DMS114 treated with DMSO at 0.1 percent for 48 hours (cell line): ENCODE results near the gene GADD45G.

Source experiments
- DNase-seq: peaks from one replicate; lab custom pipeline; 2025; ENCODE audit not compliant: unreplicated experiment; lab: John Stamatoyannopoulos, UW

Gene GADD45G

DNA sequence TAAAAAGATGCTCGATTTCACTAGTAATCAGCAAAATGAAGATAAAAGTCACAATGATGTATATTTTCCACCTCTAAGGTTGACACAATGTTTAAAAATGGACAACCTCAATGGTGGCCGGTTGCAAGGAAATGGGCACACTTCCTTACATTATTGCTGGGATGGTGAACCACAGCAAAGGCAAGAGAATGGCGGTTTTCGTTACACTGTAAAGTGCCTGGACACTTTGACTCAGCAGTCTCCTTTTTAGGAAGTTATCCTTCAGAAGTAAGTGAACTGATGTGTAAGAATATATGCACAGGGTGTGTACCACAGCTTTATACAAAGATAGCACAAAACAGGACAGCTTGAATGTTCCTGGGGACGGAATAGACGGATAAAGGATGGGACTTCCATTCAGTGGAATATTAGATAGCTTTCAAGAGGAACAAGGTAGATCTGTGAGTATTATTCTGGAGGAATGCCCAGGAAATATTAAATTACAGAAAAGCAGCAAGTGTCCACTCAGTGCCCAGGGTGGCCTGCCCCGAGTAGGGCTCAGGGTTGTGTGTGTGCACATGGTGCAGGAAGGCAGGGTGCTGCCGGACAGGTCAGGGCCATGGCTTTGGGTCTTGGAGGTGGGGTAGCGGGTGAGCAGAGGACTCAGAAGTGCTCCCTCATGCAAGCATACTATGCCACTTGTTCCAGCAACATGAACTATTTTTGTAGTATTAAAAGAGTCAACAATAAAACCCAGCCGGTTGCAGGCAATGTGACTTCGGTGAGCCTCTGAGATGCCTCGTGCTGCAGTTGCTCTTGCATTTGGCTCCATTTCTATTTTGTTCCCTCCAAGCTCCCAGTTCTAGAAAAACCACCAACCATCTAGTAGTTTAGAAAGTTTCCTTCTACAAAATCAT, 24.5 kb downstream of the GADD45G start:
- no peak for DNase-seq

DNA sequence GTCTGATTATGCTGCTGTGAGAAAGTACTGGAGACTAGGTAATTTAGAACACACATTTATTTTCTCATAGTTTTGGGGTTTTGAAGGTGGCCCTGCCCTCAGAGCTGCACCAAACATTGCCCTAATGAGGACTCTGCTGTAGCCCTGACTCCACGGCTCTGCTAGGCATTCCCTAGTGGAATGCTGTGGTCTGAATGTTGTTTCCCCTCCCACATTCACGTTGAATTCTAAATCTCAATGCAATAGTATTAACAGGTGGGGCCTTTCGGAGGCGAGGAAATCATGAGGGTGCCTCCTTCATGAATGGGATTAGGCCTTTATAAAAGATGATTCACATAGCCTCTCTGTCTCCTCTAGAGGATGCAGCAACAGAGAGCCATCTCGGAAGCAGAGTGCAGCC, 25.7 kb downstream of the GADD45G start:
- no peak for DNase-seq

DNA sequence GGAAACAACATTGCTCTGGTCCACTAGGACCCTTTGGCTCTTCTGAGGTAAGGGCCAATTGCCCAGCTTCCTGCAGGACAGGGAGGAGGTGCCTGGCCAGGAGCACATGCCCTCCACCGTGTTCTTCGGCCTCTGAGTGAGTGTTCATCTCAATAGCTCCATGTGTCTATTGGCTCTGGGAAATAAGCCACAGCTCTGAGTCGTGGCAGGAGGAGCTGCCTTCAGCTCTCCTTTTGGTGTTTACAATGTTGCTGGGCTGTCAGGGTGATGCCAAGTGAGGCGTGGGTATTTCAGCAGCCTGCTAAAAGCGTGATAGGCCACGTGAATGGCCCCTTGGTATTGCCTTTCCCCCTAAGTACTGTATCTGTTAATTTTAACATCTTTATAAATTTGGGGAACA, 26.6 kb downstream of the GADD45G start:
- no peak for DNase-seq

DNA sequence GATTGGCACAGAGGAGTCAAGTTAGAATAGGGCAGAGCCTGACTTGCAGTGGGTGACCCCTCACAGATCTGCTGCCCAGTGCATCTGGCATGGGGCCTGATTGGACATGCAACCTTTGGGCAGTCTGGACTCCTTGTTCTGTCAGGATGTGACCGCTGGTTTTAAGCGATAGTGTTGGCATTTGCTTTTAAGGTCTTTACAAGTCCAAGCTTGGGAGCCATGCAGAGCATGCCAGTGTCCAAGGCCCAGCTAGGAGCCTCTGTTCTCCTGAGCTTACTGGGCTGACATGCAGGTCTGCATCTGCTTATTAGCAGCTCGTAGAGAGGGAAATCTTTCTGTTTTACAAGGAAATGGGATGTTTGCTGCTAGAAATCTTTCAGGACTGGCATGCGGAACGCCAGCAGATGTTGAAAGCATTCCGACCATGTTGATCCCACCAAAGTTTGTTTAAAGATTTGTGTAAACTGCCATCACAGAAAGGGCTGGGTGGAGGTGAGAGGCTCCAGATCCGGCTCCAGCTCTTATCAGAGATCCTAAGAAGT, 27.5 kb downstream of the GADD45G start:
- no peak for DNase-seq

DNA sequence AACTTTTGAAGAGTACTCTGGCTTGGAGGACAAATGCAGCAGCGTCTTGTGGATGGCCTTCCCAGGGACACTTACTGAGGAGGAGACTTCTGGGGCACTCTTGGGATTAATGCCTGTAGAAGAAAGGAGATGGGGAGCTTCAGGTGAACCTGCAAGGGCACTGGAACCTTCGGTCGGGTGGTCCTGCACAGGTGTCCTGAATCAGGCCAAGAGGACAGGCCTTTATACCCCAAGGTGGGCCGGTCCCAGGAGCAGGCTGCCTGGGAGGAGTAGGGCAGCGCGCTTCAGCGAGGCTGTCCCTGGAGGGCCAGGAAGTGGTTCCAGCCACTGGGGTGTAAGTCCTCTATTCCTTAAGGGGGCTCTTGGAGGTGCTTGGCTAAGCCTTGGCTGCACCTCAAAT, 27.9 kb downstream of the GADD45G start:
- no peak for DNase-seq

DNA sequence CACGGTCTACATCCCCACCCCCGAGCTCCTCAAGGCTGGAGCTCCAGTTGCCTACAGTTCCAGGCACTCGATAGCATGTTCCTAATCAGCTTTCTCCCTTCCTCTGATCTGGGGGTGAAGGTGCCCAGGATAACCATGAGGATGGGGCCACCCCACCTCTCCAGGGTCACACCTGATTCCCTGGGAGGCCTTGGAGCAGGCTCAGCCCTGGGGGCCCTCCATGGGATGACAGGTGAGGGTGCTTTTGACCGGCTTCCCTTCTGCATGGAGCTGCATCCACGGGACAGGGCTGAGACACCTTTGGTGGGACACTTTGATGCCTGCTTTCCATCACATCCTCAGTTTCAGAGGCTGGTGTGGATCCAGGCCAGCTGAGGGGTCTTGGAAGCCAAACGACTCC, 28.6 kb downstream of the GADD45G start:
- DNase-seq: no peak

DNA sequence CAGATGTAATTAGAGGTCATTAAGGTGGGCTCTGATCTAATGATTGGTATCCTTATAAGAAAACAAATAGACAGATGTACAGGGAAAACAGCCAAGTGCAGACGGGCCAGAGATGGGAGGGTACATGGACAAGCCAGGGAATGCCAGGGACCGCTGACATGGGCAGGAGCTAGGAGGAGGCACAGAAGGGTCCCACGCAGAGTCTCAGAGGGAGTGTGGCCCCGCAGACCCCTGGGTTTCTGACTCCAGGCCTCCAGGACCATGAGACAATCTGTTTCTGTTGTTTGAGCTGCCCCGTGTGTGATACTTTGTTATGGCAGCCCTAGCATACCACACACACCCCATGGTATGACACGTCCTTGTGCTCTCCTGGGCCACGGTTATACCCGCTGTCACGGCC, 29.1 kb downstream of the GADD45G start:
- no peak for DNase-seq

DNA sequence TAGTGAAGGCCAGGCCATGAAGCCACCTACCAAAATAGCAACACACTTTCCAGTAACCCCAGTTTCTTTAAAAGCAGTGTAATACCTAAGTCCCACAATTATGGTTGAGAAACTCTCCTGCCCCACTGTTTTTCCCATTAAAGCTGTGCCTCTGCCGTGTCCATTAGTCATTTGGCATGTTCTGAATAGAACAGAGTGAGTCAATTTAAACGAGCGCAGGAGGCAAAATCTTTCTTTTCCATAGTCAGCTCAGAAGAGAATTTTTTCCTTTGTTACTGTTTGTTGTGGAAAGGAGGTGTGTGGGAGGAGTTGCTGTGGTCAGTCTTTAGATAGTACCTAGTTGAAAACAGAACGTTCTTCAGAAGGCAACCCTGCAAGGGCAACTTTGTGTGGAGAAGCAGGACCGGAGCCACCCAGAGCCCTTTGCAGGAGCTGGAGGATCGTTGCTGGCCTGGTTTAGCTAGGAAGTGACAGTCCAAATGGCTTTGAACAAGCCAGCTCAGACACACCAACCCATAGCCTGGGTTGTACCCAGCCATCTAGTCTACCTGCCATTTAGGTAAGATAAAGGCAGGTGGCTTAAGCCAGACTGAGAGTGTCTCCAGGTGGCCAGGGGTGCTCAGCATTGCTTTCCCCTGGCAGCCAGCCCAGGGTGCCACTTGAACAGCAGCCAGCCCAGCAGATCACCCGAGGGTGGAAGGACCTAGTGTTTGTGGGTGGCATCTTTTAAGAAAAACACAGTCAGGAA, 30.4 kb downstream of the GADD45G start:
- DNase-seq: no peak

DNA sequence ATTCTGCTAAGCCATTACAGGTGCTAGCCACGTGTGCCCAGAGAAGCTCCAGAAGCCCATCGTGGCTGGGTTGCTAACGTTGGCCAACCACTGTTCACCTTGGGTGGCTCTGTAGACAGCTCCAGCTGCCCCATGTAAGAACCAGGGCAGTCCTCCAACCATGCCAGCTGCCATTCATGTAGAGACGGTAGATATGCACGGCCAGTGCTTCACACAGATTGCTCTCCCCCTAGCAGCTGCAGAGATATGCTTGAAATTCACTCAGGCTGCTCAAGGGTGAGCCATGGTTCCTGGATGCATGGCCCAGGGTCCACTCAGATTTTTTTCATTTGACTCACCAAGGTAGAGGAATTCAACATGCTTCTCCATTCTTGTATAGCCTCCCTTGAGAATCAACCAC, 31.0 kb downstream of the GADD45G start:
- DNase-seq: no peak

DNA sequence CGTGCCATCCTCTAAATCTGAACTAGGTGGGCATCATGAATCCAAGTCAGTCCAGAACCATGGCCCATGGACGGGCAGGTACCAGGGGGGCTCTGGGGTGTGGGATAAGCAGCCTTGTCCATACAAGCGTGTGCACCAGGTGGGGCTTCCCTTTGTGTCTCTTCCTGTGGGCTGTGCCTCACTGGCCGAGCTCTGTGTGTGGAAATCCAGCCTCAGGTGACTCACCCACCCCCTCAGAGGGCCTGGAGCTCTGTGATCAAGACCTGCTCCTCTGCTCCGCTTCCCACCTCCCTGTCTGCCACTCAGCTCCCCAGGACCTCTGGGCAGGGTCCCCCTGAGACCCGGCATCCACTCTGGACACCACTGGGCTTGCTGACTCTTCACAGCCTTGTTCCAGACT, 33.0 kb downstream of the GADD45G start:
- DNase-seq: no peak

DNA sequence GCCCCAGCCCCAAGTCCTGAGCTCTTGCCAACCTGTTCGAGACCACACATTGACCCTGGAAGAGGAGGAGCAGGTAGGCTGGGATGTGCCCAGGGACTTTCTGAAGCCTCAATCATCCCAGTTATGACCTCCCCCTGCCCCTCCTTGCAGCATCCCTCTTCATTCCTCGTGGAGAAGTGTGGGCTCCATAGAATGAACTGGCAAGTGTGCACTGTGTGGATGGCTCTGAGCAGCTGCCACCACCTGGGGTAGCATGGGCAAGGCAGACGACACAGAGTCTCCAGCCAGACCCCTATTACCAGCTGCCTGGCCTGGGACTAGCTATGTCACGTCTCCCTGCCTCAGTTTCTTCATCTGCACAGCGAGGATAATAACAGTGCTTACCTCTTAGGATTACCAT, 33.5 kb downstream of the GADD45G start:
- no peak for DNase-seq

DNA sequence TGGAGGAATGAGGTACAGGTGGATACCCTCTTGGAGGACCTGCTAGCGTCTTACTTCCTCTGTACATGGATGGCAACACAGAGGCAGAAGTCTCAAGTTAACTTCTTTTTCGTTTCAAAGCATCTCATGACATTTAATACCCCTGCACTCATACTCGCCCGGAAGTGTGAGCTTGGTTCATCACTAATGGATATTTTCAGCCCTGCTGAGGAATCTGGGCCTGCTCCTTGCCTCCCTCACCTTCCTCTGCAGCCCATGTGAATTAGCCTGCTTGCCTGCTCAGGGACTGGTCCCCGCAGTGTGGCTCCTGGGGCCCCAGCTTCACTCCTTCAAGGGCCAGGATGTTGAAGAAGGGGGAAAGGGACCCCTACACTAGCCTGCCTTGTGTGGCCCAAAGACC, 34.1 kb downstream of the GADD45G start:
- no peak for DNase-seq

DNA sequence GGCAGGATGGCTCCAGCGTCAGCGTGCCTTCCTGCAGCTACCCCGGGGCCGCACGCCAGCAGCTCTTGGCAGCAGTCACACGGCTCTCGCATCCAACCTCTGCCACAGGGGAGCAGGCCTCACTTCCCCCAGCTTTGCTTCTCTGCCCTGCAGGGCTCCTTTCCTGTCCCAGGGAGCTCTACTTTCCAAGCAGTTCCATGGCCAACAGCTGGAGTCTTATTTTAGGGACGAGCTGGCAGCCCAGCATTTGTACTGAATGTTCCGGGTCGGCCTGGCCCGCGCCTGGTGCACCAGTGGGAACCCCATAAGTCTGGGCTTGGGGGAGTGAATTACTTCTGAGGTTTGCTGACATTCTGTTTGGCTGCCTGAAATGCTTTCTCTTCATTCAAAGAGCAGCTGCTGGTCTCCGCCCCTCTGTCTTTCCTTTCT, 34.6 kb downstream of the GADD45G start:
- DNase-seq: no peak

DNA sequence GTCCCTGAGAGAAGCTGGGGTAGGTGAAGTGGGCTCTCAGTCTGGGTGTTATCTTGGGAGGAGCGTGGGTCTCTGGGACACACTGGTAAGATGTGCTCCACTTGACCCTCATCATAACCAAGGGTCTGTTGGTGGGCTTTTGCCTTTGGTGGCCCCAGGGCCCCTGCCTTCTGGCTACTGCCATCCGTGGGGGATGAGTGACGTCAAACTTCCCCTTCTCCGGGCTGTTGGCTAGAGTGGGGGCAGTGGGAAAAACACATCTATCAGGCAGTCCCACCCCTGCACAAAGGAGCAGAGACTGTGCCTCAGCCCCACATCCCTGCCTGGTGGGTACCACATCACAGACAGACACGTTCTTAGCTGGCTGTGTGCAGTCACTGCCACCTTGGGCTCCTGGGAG, 35.1 kb downstream of the GADD45G start:
- no peak for DNase-seq

DNA sequence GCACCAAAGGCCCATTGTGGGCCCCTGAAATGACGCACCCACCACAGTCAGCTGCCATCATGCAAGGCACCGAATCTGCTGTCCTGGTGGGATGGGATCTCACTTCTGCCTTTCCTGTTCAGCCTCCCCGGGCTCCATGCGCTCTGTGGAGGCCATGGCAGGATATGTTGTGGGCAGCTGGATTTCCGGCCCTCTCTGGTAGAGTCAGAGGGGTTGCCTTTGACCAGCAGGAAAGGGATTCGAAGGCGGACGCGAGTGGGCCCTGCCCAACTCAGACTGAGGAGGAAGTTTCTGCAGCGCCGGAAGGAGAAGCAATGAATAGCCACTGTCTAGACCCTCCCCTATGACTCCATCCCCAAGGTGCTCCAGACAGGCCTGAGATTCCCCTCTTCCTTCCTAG, 35.5 kb downstream of the GADD45G start:
- no peak for DNase-seq

DNA sequence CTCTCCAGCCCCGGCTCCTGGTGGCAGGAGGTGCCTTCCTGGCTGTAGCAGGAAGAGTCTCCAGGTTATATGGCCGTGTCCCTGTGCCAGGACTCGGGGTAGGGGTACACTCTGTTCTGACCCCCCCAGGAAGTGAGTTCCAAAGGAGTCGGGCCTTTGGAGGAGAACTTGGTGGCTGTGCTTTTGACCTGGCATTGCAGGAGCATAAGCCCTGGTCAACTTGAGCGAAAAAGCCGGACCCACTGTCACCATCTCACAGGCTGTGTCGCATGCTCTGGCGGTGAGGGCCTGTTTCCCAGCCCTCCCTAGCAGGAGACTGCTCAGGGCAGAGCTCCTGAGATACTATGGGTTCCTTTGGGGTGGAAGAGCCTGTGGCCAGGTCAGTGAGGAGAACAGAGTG, 36.0 kb downstream of the GADD45G start:
- no peak for DNase-seq

DNA sequence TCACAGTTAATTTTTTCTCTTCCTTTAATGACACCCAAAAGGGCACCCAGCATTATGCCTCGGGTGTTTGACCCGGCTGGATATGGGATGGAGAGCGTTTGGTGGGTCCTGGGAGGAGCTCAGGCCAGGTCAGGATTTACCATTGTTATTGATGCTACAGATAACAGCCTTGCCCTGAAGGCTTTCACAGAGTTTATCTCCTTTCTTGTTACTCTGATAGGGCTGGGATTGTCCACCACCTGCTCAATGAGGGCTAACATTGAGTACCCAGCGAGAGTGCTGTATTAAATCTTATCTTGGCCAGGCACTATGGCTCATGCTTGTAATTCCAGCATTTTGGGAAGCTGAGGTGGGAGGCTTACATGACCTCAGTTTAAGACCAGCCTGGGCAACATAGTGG, 37.2 kb downstream of the GADD45G start:
- no peak for DNase-seq

DNA sequence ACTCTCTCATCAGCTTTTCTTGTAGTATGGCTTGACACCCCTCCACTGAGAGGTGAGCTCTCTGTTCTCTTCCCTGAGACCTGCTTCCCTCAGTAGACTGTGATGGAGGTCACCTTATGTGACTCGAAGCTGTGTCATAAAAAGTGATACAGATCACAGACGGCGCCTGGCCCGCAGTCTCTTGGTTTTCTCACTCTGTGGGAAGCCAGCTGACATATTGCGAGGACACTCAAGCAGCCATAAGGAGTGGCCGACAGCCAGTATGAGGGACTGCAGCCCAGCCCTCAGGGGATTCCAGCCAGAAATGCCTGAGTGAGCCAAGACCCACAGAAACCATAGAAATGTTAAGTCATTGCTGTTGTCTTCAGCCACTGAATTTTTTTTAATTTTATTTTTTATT, 38.0 kb downstream of the GADD45G start:
- no peak for DNase-seq

DNA sequence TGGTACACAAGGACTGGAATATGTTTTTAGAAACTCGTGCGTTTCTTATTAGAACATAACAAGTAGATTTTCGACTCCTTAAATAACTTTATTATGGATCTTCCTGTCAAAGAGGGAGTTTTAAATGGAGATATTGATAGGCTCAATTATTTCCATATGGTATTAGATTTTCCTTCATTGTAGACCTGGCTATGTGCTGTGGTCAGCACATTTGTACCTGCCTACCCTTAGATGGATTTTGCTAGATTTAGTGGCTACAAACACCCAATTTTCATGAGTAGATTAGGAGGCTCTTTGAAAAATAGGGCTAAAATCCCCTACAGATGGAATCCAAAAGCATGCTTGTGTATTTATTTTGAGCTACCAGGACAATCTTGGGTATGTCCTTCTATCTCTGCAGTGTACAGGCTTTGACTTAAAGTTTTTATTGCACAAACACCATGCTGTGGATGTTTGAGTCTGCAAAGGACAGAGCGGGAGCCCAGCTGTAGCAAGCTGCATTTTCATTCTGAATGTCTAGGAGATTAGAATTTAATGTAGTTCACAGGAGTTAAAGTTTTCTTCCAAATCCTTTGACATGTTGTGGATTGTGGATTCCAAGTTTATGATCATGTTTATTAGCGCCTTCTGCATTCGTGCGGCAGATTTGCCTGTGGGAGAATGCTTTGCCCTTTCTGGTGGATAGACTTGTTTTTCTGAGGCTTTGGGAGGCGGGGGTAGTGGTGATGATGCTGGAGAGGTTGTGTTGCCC, 41.6 kb downstream of the GADD45G start:
- no peak for DNase-seq

DNA sequence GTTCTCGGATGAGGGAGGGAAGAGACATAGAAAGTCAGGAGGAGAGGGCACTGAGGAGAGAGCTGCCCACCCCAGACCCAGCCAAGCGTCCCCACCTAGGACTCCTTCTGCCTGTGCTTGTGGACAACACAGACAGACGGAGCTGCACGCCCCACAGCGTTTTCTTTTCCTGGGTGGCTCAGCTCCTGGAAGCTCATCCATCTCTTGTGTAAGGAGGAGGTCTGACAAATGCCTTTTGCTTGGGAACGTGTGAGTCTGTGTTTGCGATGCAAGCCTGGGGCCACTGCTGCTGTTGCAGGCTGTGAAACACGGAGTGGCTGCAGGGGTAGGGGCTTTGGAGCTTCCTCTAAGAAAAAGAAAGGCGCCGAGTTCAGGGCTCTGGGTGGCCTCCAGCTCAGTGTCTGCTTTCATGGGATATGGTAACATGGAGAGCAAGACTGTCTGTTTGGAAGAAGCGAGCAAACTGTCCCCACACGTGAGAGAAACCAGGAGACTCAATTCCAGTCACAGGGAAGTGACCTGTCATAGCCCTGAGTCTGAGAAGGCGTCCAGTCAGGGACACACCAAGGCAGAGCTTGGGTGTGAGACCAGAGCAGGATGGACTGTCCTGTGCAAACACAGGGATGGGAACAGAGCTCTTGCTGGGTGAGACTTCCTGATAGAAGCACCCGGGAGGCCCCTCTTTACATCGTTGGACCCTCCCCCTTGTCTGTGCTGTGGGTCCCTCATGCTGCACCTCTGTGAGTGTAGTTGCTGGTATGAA, 42.7 kb downstream of the GADD45G start:
- DNase-seq: no peak
